Ramos (cell line): ENCODE measurements around the gene VKORC1L1.
"Not testable (repeated sequence)": the region's sequence is repeated elsewhere in the genome, so short reads cannot be mapped to it uniquely, and the experiment has no call there.

Experiments used
- in situ Hi-C: fragments of 300-500 bp; cut with MboI; formaldehyde crosslinking; loops from one replicate; pipeline ENCODE4 v1.14.3; 2022; ENCODE audit warnings: low sequenced_read_pairs; ENCODE audit not compliant: unreplicated experiment

VKORC1L1 gene

GRCh38 chr7:65872776-65873581 lies at the start of gene VKORC1L1:
Gene VKORC1L1, plus strand, starts transcription at chr7:65873074. Its CDS starts 298 bp downstream, at chr7:65873372.
- in situ Hi-C loops: no loop called here

DNA sequence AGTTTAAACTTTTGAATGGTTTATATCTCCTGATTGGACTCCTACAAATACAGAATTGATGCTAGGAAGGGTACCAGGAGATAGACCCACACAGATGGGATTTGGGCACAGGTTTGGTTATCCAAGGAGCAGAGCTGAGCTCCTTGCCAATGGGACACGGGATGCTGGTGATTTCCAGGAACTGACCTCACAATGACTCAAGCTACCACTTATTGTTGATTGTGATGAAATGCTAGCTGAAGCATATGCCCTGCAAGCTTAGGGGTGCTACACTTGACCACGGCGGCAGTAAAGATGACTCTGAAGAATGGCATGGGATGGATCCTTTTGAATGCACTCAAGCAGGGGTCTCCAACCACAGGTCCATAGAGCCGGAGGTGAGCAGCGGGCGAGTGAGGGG lies 45.5 kb upstream of the VKORC1L1 start:
- in situ Hi-C loops: no loop called here

DNA sequence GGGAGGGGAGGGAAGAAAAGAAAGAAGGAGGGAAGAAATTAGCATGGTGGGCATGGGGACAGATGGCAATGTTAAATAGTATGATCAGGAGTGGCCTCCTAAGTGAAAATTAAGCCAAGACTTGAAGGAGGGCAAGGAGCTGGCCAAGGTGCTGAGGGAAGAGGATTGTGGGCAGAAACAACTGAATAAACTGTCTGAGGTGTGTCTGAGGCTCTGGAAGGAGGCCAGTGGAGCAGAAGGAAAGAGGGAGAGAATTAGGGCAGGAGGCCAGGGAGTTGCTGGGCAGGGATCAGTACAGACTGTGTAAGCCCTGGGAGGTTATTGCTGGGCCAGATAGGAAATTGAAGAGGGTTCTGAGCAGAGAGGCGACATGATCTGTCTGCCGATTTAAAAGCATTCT lies 40.6 kb upstream of the VKORC1L1 start:
- in situ Hi-C loops: loop anchor here (5.0 kb wide), 1 partner anchor 105 kb away; no protein-coding TSS in a partner anchor

- in situ Hi-C loops: not testable (repeated sequence)
Observed at GRCh38 chr7:65836684-65837083, 36.2 kb upstream of the VKORC1L1 start.

DNA sequence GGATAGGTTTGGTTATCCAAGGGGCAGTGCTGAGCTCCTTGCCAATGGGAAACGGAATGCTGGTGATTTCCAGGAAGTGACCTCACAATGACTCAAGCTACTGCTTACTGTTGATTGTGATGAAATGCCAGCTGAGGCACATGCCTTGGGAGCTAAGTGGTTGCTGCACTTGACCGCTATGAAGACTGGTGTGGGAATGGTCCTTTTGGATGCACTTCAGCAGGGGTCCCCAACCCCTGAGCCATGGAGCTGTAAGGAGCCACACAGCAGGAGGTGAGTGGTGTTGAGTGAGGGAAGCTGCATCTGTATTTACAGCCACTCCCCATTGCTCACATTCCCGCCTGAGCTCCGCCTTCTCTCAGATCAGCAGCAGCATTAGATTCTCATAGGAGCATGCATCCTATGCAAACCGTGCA lies 35.3 kb upstream of the VKORC1L1 start:
- in situ Hi-C loops: not testable (repeated sequence)

DNA sequence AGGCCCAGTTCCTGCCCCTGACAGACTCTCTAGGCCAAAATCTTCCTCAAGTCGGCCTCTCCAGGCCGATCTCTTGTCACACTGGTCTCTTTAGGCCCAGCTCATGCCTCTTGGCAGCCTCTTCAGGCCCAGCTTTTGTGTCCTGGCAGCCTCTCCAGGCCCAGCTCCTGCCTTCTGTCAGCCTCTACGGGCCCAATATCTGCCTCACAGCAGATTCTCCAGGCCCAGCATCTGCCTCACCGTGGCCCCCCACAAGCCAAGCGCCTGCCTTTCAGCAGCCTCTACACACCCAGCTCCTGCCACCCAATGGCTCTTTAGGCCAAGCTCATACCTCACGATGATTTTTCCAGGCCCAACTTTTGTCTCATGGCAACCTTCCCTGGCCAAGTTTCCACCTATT lies 33.0 kb upstream of the VKORC1L1 start:
- in situ Hi-C loops: no loop called here

DNA sequence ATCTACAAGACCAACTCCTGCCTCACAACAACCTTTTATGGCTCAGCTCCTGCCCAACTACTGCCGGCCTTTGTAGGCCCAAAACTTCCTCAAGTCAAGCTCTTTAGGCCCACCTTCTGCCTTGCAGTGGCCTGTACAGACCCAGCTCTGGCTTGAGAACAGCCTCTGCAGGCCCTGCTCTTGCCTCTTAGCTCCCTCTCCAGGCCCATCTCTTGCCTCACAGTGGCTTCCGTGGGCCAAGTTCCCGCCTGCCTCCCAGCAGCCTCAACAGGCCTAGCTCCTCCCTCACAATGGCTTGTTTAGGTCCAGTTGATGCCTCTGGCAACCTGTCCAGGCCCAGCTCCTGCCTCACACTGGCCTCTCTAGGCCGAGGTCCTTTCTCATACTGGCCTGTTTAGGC lies 32.4 kb upstream of the VKORC1L1 start:
- in situ Hi-C loops: no loop called here

DNA sequence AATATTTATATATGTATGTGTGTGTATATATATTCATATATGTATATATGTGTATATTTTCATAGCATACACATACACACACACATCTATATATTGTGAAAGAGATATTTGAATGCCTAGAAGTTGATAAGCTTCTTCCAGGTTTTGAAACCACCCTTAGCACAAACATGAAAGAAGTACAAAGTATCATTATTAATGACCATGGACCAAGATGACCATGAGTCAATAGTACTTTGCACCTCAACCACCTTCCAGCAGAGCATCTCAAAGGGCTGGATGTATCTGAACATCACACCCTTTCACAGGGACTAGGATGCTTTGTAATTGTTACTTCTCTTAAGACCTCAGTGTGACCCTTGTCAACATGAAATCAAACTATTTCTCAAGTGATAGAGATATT lies 29.3 kb upstream of the VKORC1L1 start:
- in situ Hi-C loops: not testable (repeated sequence)

- in situ Hi-C loops: no loop called here
Observed at GRCh38 chr7:65846008-65846570, 26.8 kb upstream of the VKORC1L1 start.

DNA sequence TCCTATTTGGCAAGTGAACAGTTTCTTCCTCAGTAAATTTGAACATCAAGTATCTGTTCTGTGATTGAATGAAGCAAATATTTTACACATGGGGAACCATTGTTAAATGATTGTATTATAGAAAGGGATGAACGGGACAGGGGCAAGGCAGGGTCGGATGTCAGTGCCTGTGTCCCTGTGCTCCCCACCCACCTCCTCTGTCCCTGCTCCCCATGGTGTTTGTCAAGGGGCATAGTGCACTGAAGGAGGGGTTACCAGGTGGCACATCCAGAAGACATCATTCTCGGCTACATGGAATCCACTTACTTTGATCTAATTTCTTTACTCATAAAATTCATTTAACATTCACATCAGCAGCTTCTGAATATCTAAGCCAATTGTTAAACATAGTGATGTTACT lies 19.4 kb upstream of the VKORC1L1 start:
- in situ Hi-C loops: not testable (repeated sequence)

DNA sequence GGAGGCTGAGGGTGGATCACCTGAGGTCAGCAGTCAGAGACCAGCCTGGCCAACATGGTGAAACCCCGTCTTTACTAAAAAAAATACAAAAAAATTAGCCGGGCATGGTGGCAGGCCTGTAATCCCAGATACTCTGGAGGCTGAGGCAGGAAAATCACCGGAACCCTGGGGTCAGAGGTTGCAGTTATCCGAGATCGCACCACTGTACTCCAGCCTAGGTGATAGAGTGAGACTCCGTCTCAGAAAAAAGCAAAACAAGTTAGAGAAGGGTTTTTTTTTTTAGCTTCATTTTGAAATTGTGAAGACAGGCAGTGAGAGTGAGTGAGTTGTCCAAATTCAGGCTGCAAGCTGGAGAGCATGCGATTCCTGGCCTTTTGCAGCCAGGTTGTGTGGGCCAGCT lies 19.0 kb upstream of the VKORC1L1 start:
- in situ Hi-C loops: not testable (repeated sequence)

GRCh38 chr7:65857321-65857894 lies 15.5 kb upstream of the VKORC1L1 start:
- in situ Hi-C loops: not testable (repeated sequence)

DNA sequence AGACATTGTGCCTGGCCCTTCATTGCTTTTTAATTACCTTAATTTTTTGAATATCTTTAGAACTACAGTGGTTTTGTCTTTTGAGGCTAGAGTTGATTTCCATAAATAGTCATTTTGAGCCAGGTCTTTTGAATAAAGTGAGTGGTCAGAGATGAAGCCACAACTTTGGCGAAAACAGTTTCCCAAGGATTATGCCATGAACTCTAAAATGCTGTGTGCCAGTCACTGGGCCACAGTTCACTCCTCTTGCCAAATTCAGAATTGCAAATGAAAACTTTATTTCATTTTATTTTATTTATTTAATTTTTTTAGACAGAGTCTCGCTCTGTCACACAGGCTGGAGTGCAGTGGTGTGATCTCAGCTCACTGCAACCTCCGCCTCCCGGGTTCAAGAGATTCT lies 14.2 kb upstream of the VKORC1L1 start:
- in situ Hi-C loops: not testable (repeated sequence)

DNA sequence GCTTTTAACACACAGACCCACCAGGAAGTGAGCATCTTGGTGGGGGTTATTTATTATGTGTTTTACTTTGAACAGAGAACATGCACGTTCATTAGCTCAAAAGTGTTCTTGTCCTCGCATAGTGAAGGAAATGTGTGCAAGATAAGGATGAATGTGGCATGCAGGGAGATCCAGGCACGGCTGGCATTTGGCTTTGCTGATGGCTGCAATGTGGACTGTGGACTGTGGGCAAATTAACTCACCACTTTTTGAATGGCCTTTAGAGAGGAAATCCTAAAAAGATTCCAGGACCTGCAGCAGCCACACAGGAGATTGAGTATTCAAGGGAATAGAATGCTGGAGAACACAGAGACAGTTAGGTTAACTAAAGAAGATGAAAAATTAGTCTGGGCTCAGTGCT lies 6.6 kb upstream of the VKORC1L1 start:
- in situ Hi-C loops: not testable (repeated sequence)

GRCh38 chr7:65867681-65868080 lies 5.2 kb upstream of the VKORC1L1 start:
- in situ Hi-C loops: not testable (repeated sequence)

DNA sequence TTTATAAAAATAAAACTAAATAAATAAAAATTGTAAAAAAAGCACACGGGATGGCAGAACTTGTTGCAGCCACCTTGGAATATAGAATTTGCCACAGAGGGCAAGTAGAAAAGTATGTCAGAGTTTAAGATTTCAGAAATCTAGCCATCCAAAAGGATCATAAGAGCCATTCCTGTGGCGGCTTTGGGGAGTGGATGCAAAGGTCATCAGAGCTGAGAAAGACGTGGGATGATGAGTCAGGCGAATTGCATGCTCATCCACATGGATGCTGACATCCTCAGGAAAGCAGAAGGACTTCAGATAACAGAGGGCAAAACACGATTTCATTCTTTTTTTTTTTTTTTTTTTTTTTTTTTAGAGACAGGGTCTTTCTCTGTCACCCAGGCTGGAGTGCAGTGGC lies 3.6 kb upstream of the VKORC1L1 start:
- in situ Hi-C loops: not testable (repeated sequence)

- in situ Hi-C loops: not testable (repeated sequence)
Observed at GRCh38 chr7:65871451-65871850, 1.4 kb upstream of the VKORC1L1 start.

- in situ Hi-C loops: not testable (repeated sequence)
Observed at GRCh38 chr7:65873582-65874193, 814 bp downstream of the VKORC1L1 start.

GRCh38 chr7:65875715-65876114 lies 2.8 kb downstream of the VKORC1L1 start:
- in situ Hi-C loops: not testable (repeated sequence)

GRCh38 chr7:65879292-65880153 lies 6.6 kb downstream of the VKORC1L1 start:
- in situ Hi-C loops: not testable (repeated sequence)
